ENCODE results near the gene CYP2W1.
"Not testable (repeated sequence)": the region's sequence is repeated elsewhere in the genome, so short reads cannot be mapped to it uniquely, and the experiment has no call there.

CYP2W1 gene

GRCh38 chr7:1028044-1028770 is 45.2 kb downstream of the CYP2W1 start:
- DNase-seq (ENCODE audit: low read depth, low spot score) = no peak

GRCh38 chr7:1028775-1029636 is 46.0 kb downstream of the CYP2W1 start:
- DNase-seq (ENCODE audit: low read depth, low spot score) = no peak

GRCh38 chr7:1029637-1030443 is 46.9 kb downstream of the CYP2W1 start:
- no peak for DNase-seq (ENCODE audit: low read depth, low spot score)

GRCh38 chr7:1030444-1031070 is 47.6 kb downstream of the CYP2W1 start:
- DNase-seq (ENCODE audit: low read depth, low spot score) = no peak

GRCh38 chr7:1031716-1032455 is 48.9 kb downstream of the CYP2W1 start:
- no peak for DNase-seq (ENCODE audit: low read depth, low spot score)

GRCh38 chr7:1032536-1033181 is 49.7 kb downstream of the CYP2W1 start:
- DNase-seq (ENCODE audit: low read depth, low spot score) = no peak

GRCh38 chr7:1033546-1034145 is 50.7 kb downstream of the CYP2W1 start:
- no peak for DNase-seq (ENCODE audit: low read depth, low spot score)

- not testable (repeated sequence) for DNase-seq (ENCODE audit: low read depth, low spot score)
Measured at GRCh38 chr7:1034769-1035168, 51.8 kb downstream of the CYP2W1 start.

GRCh38 chr7:1036164-1036928 is 53.4 kb downstream of the CYP2W1 start:
- not testable (repeated sequence) for DNase-seq (ENCODE audit: low read depth, low spot score)

All from iPS DF 19.7 (cell line).